Measurements from ENCODE around the gene HOXB2. TPM values are rescaled to one million over a fixed set of nuclear protein-coding genes. Genes with fewer than 3 reads are reported as not detected.
A peak's percentile ranks its signal among the peaks of the same experiment; 100 is the strongest.

HOXB2 gene
- total RNA-seq, 1 experiment from 2014 or later: 13.5 TPM

DNA sequence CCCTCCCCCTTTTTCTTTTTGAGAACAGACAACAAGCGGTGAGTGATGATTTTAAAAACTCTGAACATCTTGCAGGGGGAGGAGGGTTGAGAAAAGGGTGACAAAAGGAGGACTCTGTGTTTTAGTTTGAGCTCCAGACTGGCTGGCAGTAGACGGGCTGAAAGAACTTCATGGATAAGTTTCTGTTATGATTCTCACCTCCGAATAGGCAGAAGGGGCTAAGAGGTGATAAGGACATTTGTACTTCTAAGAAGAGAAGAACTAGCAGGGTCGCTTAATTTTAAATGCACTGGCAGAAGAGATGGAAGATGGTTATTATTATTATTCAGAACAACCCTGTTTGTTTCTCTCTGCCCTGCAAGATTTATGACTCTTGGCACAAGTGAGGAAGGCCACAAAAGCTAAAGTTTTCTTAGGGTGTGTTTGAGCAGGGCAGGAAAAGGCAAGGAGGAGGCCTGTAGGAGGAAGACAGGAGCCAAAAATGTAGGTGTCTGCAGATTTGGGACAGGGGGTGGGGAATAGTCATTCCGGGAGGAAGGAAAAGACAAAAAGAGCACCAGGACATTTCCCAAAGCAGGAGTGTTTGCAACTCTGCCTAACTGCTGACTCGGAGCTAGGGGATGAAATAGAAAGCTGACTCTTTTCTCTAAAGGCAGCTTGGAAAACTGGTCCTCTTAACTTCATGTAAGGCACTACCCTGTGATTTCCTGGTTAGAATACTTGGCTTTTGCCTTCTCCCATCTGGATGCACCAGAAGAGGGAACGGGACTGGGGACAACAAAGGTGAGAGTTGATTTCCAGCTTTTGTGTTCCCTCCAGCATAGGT is 11.9 kb upstream of the HOXB2 start:
- DNase-seq (ENCODE audit: low read depth): no peak
- in situ Hi-C loops (cut with HindIII; ENCODE audit: low pct_unique_long_range_greater_than_20kb, low sequenced_read_pairs): no loop called here

DNA sequence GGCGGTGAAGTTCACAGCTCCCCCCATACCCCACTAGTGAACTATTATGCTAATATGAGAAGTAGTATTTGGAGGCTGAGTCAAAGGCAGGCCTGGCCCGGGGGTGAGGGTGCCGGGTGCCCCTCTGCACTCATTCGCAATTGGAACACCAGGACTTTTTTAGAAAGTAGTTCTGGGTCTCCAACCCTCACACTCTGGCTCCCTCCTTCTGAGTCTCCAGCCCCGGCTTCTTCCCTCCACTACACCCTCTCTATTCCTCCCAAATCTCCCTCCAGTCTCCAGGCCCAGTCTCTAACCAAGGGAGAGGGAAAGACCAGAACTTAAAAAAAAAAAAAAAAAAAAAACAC is 11.3 kb upstream of the HOXB2 start:
- in situ Hi-C loops (cut with HindIII; ENCODE audit: low pct_unique_long_range_greater_than_20kb, low sequenced_read_pairs): no loop called here
- DNase-seq (ENCODE audit: low read depth): no peak

DNA sequence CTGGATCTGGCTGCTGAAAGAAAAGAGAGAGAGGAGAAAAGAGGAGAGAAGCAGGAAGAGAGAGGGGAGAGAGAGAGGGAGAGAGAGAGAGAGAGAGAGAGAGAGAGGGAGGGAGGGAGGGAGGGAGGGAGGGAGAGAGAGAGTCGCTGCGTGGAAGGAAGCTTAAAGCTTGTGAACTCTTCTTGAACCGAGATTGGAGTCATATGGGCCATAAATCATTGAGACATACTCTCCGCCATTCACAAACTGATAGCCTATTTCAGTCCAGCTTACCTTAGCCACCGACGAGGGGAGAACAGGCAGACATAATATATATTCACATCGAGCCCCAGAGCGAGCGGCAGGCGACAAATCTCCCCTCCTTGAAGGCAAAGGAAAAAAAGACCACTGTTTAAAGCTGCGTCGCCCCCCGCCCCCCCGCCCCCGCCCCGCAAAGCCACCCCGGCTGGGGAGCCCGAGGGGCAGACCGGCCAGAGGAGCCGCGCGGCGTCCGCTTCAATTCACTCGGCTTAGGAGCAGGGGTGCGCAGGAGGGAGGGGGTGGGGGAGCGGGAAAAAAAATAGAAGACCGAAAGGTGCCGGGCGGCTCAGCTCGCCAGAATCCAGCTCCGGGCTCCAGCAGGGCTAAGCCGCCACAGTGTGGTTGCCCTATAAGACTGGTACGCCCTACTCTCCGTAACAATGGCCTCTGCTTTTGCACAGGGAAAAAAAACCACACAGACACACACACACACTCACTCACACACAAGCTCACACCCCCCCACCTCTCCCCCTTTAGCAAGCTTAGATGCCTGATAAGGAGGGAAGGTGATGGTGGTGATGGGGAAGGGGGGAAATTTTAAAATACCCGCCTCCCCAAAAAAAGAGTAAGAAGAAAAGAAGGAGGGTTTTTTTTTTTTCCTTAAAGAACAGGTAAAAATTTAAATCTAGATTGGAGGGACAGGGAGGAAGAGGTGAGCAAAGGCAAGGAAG is 10.6 kb upstream of the HOXB2 start:
- peak; percentile 78 for DNase-seq (ENCODE audit: low read depth)
- in situ Hi-C loops (cut with HindIII; ENCODE audit: low pct_unique_long_range_greater_than_20kb, low sequenced_read_pairs): no loop called here

DNA sequence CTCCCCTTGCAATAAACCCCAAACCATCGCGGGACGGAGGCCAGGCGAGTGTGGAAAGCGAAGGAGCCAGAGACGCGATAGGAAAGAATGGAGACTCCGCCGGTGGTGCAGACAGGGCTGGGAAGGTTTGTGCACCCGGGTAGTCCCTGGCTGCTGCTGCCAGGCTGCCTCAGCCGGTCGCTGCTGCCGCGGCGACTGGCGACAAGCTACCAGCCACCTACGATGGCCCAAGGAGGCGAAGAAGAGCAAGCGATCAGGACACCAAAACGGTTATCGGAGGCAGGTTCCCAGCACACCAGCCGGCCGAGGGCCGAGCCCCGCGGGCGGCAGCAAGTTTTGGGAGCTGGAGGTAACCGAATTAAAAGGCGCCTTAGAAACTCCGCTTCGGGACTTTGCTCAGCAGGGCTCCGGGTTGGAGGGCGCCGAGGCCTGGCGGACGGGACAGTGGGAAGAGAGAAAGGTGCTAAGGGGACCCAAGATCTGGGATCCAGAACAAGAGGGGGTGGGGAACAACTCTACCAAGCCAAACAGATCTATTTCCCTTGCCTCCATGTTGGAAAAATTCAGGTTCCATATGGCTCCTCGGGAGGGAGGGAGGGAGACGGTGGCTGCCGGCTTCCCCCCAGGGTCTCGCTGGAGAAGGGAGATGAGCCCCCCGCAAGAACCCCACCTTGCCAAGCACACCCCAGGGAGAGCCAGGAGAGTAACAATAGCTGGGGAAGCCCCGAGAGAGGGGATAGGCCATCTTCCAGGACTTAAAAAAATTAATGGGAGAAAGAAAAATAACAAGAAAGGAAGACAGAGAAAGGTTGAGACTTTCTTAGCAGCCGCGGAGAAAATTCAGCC is 9.7 kb upstream of the HOXB2 start:
- DNase-seq (ENCODE audit: low read depth): no peak
- in situ Hi-C loops (cut with HindIII; ENCODE audit: low pct_unique_long_range_greater_than_20kb, low sequenced_read_pairs): no loop called here

DNA sequence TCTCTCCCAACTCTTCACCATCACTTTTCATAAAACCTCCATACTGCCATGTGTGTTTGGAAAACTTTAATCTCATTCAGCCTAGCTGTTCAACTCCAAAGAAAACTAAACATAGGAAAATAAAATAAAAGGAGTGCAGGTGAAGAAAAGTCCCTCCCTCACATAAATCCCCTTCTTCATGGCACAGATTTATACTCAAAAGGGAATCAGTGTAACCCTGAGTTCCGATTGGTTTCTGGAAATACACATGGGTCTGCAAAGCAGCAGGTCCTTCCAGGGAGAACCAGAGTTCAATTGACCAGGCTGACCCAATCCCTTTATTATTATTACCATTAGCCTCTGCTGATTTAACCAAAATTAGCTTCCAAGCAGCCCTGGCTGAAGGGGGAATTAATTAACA is 8.9 kb upstream of the HOXB2 start:
- in situ Hi-C loops (cut with HindIII; ENCODE audit: low pct_unique_long_range_greater_than_20kb, low sequenced_read_pairs): no loop called here
- DNase-seq (ENCODE audit: low read depth): no peak

DNA sequence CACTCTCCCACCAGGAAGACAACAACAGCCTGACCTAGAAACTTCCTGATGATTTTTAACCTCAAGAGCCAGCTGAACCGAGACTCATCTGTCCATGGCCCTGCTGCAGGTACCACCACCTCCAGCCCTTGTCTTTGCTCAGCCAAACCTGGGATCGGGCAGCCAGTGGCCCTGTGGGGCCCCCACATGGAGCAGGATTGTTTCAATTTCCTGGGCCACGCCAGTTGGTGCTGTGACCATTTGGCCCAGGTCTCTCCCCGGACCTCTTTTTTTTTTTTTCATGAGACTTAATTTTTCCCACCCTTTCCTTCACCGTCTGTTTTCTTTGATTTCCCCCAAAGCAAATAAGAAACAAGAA is 8.3 kb upstream of the HOXB2 start:
- in situ Hi-C loops (cut with HindIII; ENCODE audit: low pct_unique_long_range_greater_than_20kb, low sequenced_read_pairs): no loop called here

DNA sequence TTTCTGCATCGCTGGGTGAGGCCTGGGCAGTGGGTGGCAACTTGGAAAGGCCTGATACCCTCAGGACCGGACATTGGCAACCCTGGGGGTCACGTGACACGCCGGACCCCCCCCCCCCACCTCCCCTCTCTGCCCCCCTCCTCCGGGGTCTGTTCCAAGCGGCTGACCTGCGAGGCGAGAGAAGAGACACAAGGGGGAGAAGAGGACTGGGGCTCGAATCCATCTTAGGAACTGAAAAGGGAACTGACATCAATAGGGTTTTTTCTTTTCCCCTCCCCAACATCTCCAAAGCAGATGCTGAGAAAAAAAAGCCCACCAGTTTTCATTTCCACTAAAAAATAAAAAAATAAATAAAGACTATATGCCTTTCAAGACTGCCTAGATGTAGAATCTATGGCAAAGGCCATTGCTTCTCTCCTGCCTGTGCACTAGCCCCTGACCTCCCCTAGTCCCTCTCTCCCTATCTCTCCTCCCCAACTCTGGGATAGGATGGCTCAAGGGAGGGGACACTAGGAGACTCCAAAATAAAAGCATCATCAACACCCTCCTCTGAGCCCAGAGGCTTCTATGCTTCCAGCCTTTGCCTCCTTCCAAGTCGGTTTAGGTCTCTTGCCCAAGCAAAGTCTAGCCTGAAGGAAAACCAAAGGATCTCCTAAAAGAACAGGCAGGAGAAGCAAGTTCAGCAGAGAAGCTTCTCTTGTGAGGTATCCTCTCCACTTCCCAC is 7.7 kb upstream of the HOXB2 start:
- no peak for DNase-seq (ENCODE audit: low read depth)
- in situ Hi-C loops (cut with HindIII; ENCODE audit: low pct_unique_long_range_greater_than_20kb, low sequenced_read_pairs): no loop called here

More for the DNA sequence above, 8.3 kb upstream of the HOXB2 start:
- DNase-seq (ENCODE audit: low read depth): no peak

DNA sequence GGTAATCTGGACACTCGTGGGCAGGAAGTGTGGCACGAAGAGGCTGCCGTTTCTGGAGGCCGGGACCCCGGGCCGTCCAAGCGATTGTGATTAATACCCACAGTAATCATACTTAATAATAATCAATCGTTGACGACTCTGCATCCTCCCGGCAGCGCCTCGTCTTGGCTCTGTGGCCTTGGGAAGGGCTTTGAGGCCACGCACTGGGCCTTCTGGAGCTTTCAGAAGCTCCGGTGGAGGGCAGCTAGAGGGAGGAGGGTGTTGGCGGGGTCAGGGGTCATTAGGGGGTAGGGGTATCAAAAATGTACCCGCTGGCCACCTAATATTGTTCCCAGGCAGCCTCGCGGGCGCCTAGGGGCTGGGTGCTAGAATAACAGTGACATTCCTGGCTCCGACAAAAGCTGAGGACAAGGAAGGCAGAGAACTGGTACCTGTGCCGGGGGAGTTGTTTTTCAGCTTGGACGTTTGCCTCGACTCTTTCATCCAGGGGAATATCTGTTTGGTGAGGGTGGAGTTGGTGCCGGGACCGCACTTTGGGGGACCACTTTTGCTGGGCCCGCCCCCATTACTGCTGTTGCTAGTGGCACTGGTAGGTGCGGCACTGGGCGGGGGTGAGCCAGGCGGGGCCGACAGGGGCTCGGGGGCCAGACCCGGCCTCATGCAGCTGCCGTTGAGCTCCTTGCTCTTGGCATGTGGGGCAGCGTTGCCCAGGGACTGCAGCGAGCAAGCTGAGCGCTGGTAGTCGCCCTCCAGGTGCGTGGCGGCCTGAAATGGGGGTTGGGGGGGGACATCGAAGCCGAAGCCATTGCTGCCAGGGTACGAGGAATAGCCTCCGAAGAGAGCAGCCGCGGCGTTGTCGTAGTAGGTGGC is 6.9 kb upstream of the HOXB2 start:
- in situ Hi-C loops (cut with HindIII; ENCODE audit: low pct_unique_long_range_greater_than_20kb, low sequenced_read_pairs): no loop called here
- DNase-seq (ENCODE audit: low read depth): no peak

DNA sequence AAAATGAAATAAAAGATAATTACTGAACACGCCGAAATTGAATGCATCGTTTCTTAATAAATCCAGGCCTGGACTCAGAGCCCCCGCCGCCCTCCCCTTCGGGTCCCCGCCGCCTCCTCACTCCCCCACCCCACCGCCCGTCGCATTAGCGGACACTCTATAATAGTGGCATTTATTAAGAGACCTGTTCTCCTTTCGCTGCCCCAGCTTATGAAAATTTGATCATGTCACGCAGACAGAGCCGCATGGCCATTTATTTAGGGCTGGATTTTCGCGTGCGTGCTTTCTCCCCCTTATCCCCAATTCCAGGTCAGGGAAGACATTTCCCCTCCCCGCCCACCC is 6.3 kb upstream of the HOXB2 start:
- in situ Hi-C loops (cut with HindIII; ENCODE audit: low pct_unique_long_range_greater_than_20kb, low sequenced_read_pairs): no loop called here
- DNase-seq (ENCODE audit: low read depth): no peak

DNA sequence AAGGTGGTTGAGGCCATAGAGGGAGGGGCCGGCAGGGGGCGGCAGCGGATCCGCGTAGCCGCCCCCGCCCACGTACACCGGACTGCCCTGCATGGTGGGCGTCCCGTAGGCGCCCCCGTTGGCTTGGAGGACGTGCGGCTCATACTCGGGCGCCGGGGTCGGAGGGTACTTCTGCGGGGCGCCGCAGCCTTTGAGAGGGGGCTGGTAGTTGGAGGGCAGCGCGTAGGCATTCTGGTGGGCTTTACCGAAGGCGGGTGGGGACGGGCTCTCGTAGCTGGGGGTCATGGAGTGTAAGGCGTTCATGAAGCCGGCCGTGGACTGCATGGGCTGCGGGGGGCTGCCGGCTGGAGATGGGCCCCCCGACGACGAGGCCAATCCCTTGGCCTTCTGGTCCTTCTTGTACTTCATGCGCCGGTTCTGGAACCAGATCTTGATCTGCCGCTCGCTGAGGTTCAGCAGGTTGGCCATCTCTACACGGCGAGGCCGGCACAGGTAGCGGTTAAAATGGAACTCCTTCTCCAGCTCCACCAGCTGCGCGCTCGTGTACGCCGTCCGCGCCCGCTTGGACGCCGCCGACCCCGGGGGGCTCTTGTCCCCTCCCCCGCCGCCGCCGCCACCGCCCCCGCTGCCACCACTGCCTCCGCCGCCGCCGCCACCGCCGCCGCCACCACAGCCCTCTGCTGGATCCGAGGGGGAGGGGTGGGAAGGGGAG is 5.7 kb upstream of the HOXB2 start:
- DNase-seq (ENCODE audit: low read depth): no peak
- in situ Hi-C loops (cut with HindIII; ENCODE audit: low pct_unique_long_range_greater_than_20kb, low sequenced_read_pairs): no loop called here

DNA sequence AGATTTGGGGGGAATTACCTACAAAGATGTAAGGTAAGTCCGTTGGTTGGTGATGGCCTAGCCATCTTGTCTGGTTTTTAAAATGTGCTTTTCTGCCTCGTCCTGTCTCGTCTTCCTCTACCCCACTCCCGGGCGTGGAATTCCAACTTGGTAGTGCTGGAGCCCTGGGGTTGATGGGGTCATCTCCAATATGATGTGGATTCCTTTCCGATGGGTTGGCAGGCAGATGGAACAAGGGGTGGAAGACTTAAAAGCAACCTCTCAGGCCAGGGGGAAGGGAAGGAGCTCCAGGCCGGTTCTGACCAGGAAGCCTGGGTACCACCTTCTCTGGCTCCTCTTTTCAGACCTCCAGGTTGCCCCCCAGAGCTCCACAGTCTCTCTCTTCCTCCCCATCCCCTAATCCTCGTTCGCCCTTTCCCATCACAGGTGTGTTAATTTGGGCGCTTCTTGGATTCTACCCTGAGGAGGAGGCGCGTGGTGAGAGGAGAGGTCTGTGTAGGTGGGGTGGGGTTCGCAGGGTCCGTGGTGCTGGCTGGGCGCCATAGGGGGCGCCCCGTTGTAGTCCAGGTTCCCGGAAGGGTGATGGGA is 5.1 kb upstream of the HOXB2 start:
- DNase-seq (ENCODE audit: low read depth): no peak
- in situ Hi-C loops (cut with HindIII; ENCODE audit: low pct_unique_long_range_greater_than_20kb, low sequenced_read_pairs): no loop called here

DNA sequence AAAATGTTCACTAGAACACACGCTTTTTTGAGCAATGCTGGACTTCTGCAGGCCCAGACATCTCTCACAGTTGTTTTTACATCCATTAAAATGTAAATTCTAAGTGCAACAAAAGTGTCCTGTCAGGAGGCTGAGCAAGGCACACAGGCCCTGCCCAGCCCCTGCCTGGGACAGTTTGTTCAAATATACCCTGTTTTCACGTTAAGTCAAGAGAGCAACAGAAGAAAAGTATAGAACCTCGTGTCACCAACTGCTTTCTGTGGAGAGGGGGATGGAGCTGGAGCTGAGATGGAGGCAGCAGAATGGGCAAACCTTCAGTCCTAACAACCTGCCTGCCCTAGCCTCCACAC is 4.3 kb upstream of the HOXB2 start:
- DNase-seq (ENCODE audit: low read depth): no peak
- in situ Hi-C loops (cut with HindIII; ENCODE audit: low pct_unique_long_range_greater_than_20kb, low sequenced_read_pairs): no loop called here

DNA sequence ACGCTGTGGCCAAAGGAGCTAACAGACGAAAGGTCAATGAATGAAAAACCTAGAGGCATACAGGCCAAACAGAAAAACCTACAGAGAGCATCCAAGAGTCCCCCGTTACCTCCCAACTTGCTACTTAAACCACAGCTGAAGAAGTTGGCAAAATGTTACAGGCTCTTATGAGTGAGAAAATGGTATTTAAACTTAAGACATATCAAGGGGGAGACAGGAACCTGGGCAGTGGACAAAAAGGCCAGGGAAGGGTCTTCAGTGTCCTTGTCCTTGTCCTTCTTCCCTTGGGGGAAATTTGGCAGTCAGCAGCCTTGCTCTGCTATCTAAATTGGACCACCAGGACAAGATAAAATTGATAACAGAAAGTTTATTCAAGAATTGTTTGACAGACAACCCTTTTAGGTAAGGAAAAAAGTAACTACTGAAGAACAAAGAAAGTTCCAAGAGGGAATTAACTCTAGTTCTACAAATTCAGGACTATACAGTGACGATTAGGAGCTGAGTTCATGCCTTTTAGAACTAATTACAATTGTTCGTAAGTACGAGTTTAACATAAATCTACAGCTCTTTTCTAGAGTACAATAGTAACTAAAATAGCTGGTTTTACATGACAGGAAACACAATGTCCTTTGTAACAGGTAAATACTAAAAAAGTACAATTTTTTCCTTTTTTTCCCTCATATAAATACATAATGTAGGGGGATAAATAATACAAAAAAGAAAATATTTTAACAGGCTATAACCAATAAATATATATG is 3.8 kb upstream of the HOXB2 start:
- no peak for DNase-seq (ENCODE audit: low read depth)
- in situ Hi-C loops (cut with HindIII; ENCODE audit: low pct_unique_long_range_greater_than_20kb, low sequenced_read_pairs): no loop called here

DNA sequence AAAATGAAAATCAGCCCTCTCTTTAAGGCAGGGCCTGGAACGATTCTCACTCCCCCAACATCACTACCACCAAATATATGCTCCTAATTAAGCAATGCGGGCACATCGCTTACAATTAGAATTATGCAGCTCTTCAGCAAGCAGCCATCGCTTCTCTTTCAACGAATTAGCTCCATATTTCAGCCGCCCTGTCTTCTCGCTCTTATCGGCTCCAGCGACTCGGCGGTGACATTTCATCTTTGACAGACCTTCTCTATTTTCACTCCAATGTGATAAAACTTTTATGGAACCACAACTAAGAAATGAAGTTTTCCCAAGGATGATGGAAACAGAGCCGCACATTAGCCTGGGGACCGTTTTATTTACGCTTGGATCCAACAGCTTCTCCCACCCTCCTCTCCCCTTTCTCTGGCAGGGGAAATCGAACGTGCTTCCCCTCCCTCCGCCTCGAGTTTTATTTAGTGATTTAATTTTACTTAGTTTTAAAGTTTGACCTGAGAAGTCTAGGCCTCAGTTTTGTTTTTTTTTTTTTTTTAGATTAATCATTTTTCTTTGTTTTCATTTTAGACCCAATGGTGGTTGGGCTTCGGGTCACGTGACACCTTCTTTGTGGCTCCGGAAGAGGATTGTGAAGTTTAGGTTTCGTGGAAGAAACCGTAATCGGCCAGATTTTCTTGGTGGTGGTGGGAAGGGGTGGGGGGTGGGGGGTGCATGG is 3.1 kb upstream of the HOXB2 start:
- in situ Hi-C loops (cut with HindIII; ENCODE audit: low pct_unique_long_range_greater_than_20kb, low sequenced_read_pairs): no loop called here
- DNase-seq (ENCODE audit: low read depth): peak; percentile 59
